ENCODE data around the gene CHRNA5. TPM values are rescaled to one million over a fixed set of nuclear protein-coding genes. Genes with fewer than 3 reads are reported as not detected.

The CHRNA5 gene
- total and polyA plus RNA-seq, 9 of the 15 experiments (the other 6 are each of a cell fraction or from before 2014, with no cell fraction given) = 2.8 to 16.1 (median 11.4) TPM

GRCh38 chr15:78527325-78527724, 38.0 kb upstream of the CHRNA5 start:
- ATAC-seq = no peak
- 18% methylated on average over 5 of the region's 5 CpGs for WGBS (ENCODE audit: insufficient coverage, low coverage, missing lambda C conversion rate)
- FAIRE-seq = no peak
- BruUV-seq (replicated peaks) = no TSS peak
- Histone ChIP-seq H3K36me3 (ENCODE audit: control insufficient read depth, insufficient read depth, low read length) (no peaks in the 10 kb centered on the region), H3K4me1 (replicated peaks in 1 of 2; ENCODE audit: control insufficient read depth in 2 of 2, insufficient read depth in 2 of 2, low read length in 2 of 2) (no peaks in the 10 kb centered on the region; a peak in 1 of 5 replicates), H3K4me3 (no peak overlapping the region), H3K27me3 (ENCODE audit: control insufficient read depth in 2 of 2, insufficient read depth in 2 of 2, low read length in 2 of 2) (no peaks in the 10 kb centered on the region), H3K79me2 (ENCODE audit: control insufficient read depth, insufficient read depth, low read length) (no peaks in the 10 kb centered on the region), H4K20me1 (replicated peaks; ENCODE audit: control insufficient read depth, insufficient read depth, low read length) (no peaks in the 10 kb centered on the region), H2AFZ (ENCODE audit: low read depth, low read length) (no peak overlapping the region), H3K9ac (ENCODE audit: insufficient read depth in 1 of 2, low read depth in 2 of 2, low read length in 2 of 2) (no peak overlapping the region), H3K27ac (ENCODE audit: extremely low read depth, low read depth, low read length) (no peak overlapping the region), H3K4me2 (ENCODE audit: insufficient read depth, low read length) (no peak overlapping the region), H3K9me3 (replicated peaks; ENCODE audit: control insufficient read depth, insufficient read depth, low read depth, low read length) (0 out of 2 replicates have a peak, but pooled peaks cover 6% of the 10 kb centered on the region), H3K9me1 (ENCODE audit: control insufficient read depth, insufficient read depth, low read length) (no peaks in the 10 kb centered on the region)
- TF ChIP-seq KLF6 (CRISPR knock-in tag; IDR thresholded peaks at IDR 0.05; ENCODE audit: borderline replicate concordance) (no peak), SRF (CRISPR knock-in tag; IDR thresholded peaks at IDR 0.05) (peak in 1 of 2 experiments; percentile 94; a peak in 1 of 4 replicates), ZNF384 (IDR thresholded peaks at IDR 0.05; ENCODE audit: low read depth, low read length) (0 out of 2 replicates have a peak, but pooled peaks have one; percentile 17)
- TF ChIP-seq, protein P1, sequence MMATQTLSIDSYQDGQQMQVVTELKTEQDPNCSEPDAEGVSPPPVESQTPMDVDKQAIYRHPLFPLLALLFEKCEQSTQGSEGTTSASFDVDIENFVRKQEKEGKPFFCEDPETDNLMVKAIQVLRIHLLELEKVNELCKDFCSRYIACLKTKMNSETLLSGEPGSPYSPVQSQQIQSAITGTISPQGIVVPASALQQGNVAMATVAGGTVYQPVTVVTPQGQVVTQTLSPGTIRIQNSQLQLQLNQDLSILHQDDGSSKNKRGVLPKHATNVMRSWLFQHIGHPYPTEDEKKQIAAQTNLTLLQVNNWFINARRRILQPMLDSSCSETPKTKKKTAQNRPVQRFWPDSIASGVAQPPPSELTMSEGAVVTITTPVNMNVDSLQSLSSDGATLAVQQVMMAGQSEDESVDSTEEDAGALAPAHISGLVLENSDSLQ (IDR thresholded peaks at IDR 0.05) = peak; percentile 69
- ChIA-PET CTCF (ENCODE audit: low intra/inter-chr PET ratio) (no interaction called here), POLR2A (no interaction called here)
- in situ Hi-C loops (cut with MboI) (no loop called here), intact Hi-C loops (cut with micrococcal nuclease) (no loop called here)
- no peak for DNase-seq (ENCODE audit: extremely low read depth in 1 of 4, low spot score in 3 of 4)

- no peaks in the 10 kb centered on the region for H3K36me3 ChIP-seq (ENCODE audit: control insufficient read depth, insufficient read depth, low read length)
- H3K27me3 ChIP-seq (ENCODE audit: control insufficient read depth in 2 of 2, insufficient read depth in 2 of 2, low read length in 2 of 2) = no peaks in the 10 kb centered on the region
- no peaks in the 10 kb centered on the region for H3K79me2 ChIP-seq (ENCODE audit: control insufficient read depth, insufficient read depth, low read length)
- H3K4me3 ChIP-seq = no peak overlapping the region
- CTCF ChIA-PET (ENCODE audit: low intra/inter-chr PET ratio) = no interaction called here
- FAIRE-seq = no peak
- H3K9ac ChIP-seq (ENCODE audit: insufficient read depth in 1 of 2, low read depth in 2 of 2, low read length in 2 of 2) = no peak overlapping the region
- H3K9me1 ChIP-seq (ENCODE audit: control insufficient read depth, insufficient read depth, low read length) = no peaks in the 10 kb centered on the region
- BruUV-seq (replicated peaks) = no TSS peak
- H3K4me2 ChIP-seq (ENCODE audit: insufficient read depth, low read length) = no peak overlapping the region
- no peak for DNase-seq (ENCODE audit: extremely low read depth in 1 of 4, low spot score in 3 of 4)
- in situ Hi-C loops (cut with MboI) (no loop called here), intact Hi-C loops (cut with micrococcal nuclease) (no loop called here)
- H4K20me1 ChIP-seq (replicated peaks; ENCODE audit: control insufficient read depth, insufficient read depth, low read length) = no peaks in the 10 kb centered on the region
- POLR2A ChIA-PET = interaction anchor here (0.7 to 1.1 kb wide), 3 partner anchors 12 to 16 kb away, joined by 3 to 4 read pairs (median 4); no protein-coding TSS in a partner anchor
- no peaks in the 10 kb centered on the region for H3K9me3 ChIP-seq (replicated peaks; ENCODE audit: control insufficient read depth, insufficient read depth, low read depth, low read length)
- no peak for ATAC-seq
- 5% methylated on average over 2 of the region's 2 CpGs for WGBS (ENCODE audit: insufficient coverage, low coverage, missing lambda C conversion rate)
- no peak overlapping the region for H2AFZ ChIP-seq (ENCODE audit: low read depth, low read length)
- H3K4me1 ChIP-seq (replicated peaks in 1 of 2; ENCODE audit: control insufficient read depth in 2 of 2, insufficient read depth in 2 of 2, low read length in 2 of 2) = no peaks in the 10 kb centered on the region
- no peak overlapping the region for H3K27ac ChIP-seq (ENCODE audit: extremely low read depth, low read depth, low read length)
- TF ChIP-seq, protein P2, sequence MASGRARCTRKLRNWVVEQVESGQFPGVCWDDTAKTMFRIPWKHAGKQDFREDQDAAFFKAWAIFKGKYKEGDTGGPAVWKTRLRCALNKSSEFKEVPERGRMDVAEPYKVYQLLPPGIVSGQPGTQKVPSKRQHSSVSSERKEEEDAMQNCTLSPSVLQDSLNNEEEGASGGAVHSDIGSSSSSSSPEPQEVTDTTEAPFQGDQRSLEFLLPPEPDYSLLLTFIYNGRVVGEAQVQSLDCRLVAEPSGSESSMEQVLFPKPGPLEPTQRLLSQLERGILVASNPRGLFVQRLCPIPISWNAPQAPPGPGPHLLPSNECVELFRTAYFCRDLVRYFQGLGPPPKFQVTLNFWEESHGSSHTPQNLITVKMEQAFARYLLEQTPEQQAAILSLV (tag; IDR thresholded peaks at IDR 0.05) = no peak
- no peak for TF ChIP-seq KDM4B (IDR thresholded peaks at IDR 0.05; ENCODE audit: borderline replicate concordance in 2 of 2, low read depth in 1 of 2)
- TF ChIP-seq, protein P3, sequence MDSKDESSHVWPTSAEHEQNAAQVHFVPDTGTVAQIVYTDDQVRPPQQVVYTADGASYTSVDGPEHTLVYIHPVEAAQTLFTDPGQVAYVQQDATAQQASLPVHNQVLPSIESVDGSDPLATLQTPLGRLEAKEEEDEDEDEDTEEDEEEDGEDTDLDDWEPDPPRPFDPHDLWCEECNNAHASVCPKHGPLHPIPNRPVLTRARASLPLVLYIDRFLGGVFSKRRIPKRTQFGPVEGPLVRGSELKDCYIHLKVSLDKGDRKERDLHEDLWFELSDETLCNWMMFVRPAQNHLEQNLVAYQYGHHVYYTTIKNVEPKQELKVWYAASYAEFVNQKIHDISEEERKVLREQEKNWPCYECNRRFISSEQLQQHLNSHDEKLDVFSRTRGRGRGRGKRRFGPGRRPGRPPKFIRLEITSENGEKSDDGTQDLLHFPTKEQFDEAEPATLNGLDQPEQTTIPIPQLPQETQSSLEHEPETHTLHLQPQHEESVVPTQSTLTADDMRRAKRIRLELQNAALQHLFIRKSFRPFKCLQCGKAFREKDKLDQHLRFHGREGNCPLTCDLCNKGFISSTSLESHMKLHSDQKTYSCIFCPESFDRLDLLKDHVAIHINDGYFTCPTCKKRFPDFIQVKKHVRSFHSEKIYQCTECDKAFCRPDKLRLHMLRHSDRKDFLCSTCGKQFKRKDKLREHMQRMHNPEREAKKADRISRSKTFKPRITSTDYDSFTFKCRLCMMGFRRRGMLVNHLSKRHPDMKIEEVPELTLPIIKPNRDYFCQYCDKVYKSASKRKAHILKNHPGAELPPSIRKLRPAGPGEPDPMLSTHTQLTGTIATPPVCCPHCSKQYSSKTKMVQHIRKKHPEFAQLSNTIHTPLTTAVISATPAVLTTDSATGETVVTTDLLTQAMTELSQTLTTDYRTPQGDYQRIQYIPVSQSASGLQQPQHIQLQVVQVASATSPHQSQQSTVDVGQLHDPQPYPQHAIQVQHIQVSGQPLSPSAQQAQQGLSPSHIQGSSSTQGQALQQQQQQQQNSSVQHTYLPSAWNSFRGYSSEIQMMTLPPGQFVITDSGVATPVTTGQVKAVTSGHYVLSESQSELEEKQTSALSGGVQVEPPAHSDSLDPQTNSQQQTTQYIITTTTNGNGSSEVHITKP (IDR thresholded peaks at IDR 0.05; ENCODE audit: partially characterized antibody) = no peak
- TF ChIP-seq ZKSCAN8 (CRISPR knock-in tag; IDR thresholded peaks at IDR 0.05) = no peak
- no peak for TF ChIP-seq PHF8 (IDR thresholded peaks at IDR 0.05; ENCODE audit: borderline replicate concordance, low read length)
- TF ChIP-seq RFX5 (IDR thresholded peaks at IDR 0.05; ENCODE audit: low read depth, low read length) = no peak
These were observed 32.0 kb upstream of the CHRNA5 start for GRCh38 chr15:78533331-78533730.

Measured in K562 (cell line).